Neuronal stem cell (in vitro differentiated cells): ENCODE data around the gene BTBD6.
"Not testable (repeated sequence)": the region's sequence is repeated elsewhere in the genome, so short reads cannot be mapped to it uniquely, and the experiment has no call there.

Experiments
- DNase-seq: peaks from one replicate; pipeline ENCODE4 v3.0.0-alpha.2; 2013; ENCODE audit warnings: low spot score
- H2AFZ ChIP-seq: one replicate; pipeline ENCODE4 v1.6.1; 2013; ENCODE audit warnings: mild to moderate bottlenecking, low read length, inconsistent platforms
- H2AK5ac ChIP-seq: 2 replicates; pipeline ENCODE4 v1.6.1; 2013; ENCODE audit warnings: low read depth, mild to moderate bottlenecking, inconsistent platforms, low read length, moderate library complexity, mixed read lengths
- H2BK120ac ChIP-seq: 2 replicates; pipeline ENCODE4 v1.6.1; 2013; ENCODE audit warnings: low read depth, mild to moderate bottlenecking, inconsistent platforms, low read length, moderate library complexity, mixed read lengths
- H2BK12ac ChIP-seq: one replicate; pipeline ENCODE4 v1.6.1; 2013; ENCODE audit warnings: low read length, inconsistent platforms
- H2BK15ac ChIP-seq: 2 replicates; pipeline ENCODE4 v1.6.1; 2013; ENCODE audit warnings: mild to moderate bottlenecking, low read length, inconsistent platforms, mixed read lengths
- H2BK5ac ChIP-seq: one replicate; pipeline ENCODE4 v1.6.1; 2013; ENCODE audit warnings: inconsistent platforms, mild to moderate bottlenecking, low read length, moderate library complexity
- H3K14ac ChIP-seq: one replicate; pipeline ENCODE4 v1.6.1; 2013; ENCODE audit warnings: low read length, inconsistent platforms
- H3K18ac ChIP-seq: 2 replicates; pipeline ENCODE4 v1.6.1; 2013; ENCODE audit warnings: low read length, inconsistent platforms
- H3K23ac ChIP-seq: 2 replicates; pipeline ENCODE4 v1.6.1; 2013; ENCODE audit warnings: low read depth, mild to moderate bottlenecking, mixed read lengths, low read length, inconsistent platforms; ENCODE audit not compliant: poor library complexity
- H3K27ac ChIP-seq: replicated peaks from 3 replicates; pipeline ENCODE4 v1.5.1; 2013; ENCODE audit warnings: low read length, inconsistent platforms
- H3K27me3 ChIP-seq, 3 experiments: 2 replicates each; pipeline ENCODE4 v1.6.1; 2013; ENCODE audit warnings: low read length in 3 of 3, mild to moderate bottlenecking in 2 of 3, inconsistent platforms in 1 of 3, low read depth in 1 of 3, mixed read lengths in 1 of 3, moderate library complexity in 1 of 3; ENCODE audit not compliant: control insufficient read depth in 3 of 3, insufficient read depth in 3 of 3
- H3K36me3 ChIP-seq, 2 donors: replicated peaks in 1 of 2; 2 replicates each; pipeline ENCODE4 v1.6.1; 2013; ENCODE audit warnings: low read length in 2 of 2; ENCODE audit not compliant: control insufficient read depth in 2 of 2, insufficient read depth in 2 of 2
- H3K4ac ChIP-seq: 2 replicates; pipeline ENCODE4 v1.6.1; 2013; ENCODE audit warnings: inconsistent platforms, mild to moderate bottlenecking, low read length, moderate library complexity
- H3K4me1 ChIP-seq, 2 donors: 1 replicate in 1 of 2; 2 replicates in 1 of 2; pipeline ENCODE4 v1.6.1; 2013; ENCODE audit warnings: low read length in 2 of 2, low read depth in 1 of 2; ENCODE audit not compliant: control insufficient read depth in 2 of 2, insufficient read depth in 1 of 2
- H3K4me2 ChIP-seq: one replicate; pipeline ENCODE4 v1.6.1; 2013; ENCODE audit warnings: mild to moderate bottlenecking, low read length, inconsistent platforms; ENCODE audit not compliant: insufficient read depth, poor library complexity, severe bottlenecking
- H3K4me3 ChIP-seq, 2 donors: 2 replicates each; pipeline ENCODE4 v1.5.1; 2013; ENCODE audit warnings: low read length in 2 of 2, mild to moderate bottlenecking in 2 of 2, inconsistent platforms in 1 of 2, moderate library complexity in 1 of 2
- H3K79me1 ChIP-seq: one replicate; pipeline ENCODE4 v1.6.1; 2013; ENCODE audit warnings: low read depth, mild to moderate bottlenecking, inconsistent platforms, low read length, moderate library complexity
- H3K9ac ChIP-seq: one replicate; pipeline ENCODE4 v1.6.1; 2013; ENCODE audit warnings: mild to moderate bottlenecking, low read depth, low read length, inconsistent platforms; ENCODE audit not compliant: poor library complexity
- H3K9me3 ChIP-seq, 2 donors: replicated peaks in 1 of 2; 2 replicates each; pipeline versions ENCODE3 to v1.6.1; 2013; ENCODE audit warnings: low read length in 2 of 2, mild to moderate bottlenecking in 2 of 2, inconsistent platforms in 1 of 2, low read depth in 1 of 2, mixed read lengths in 1 of 2, moderate library complexity in 1 of 2; ENCODE audit not compliant: control insufficient read depth in 2 of 2, insufficient read depth in 1 of 2
- H4K8ac ChIP-seq: one replicate; pipeline ENCODE4 v1.6.1; 2013; ENCODE audit warnings: low read depth, mild to moderate bottlenecking, inconsistent platforms, low read length, moderate library complexity
- H4K91ac ChIP-seq: one replicate; pipeline ENCODE4 v1.6.1; 2013; ENCODE audit warnings: low read length, low read depth, mild to moderate bottlenecking, inconsistent platforms; ENCODE audit not compliant: poor library complexity
- WGBS, 2 donors: extraction: QIAGEN DNeasy Blood & Tissue Kit; methylation state at CpG; one replicate each; pipeline ENCODE4 v1.1.7; 2013; ENCODE audit warnings: missing lambda C conversion rate in 2 of 2, mixed read lengths in 1 of 2; ENCODE audit not compliant: insufficient read length in 2 of 2, insufficient replicate concordance in 1 of 2; ENCODE audit errors: extremely low coverage in 2 of 2; 5-methylcytosine and 5-hydroxymethylcytosine counted together

Gene BTBD6

DNA sequence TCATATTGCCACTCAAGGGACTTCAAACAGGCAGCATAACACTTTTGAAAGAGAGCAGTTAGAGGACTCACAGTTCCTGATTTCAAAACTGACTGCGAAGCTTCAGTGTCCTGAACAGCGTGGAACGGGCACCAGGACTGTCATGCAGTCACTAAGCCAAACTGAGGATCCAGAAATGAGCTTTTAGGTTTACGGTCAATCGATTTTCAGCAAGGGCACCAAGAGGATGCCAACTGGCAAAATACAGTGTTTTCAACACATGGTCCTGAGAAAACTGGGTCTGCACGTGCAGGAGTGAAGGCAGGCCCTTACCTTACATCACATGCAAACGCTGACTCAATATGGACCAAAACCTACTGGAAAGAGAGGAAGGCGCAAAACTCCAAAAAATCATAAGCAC, 36.8 kb downstream of the BTBD6 start:
- no peak for DNase-seq
- no peak overlapping the region for H3K23ac ChIP-seq
- no peaks in the 10 kb centered on the region for H3K27me3 ChIP-seq
- H4K8ac ChIP-seq, result no peak overlapping the region
- H2BK12ac ChIP-seq, result no peak overlapping the region
- no peak overlapping the region for H3K4me2 ChIP-seq
- H3K18ac ChIP-seq, result no peak overlapping the region
- H3K79me1 ChIP-seq, result peaks cover 28% of the 10 kb centered on the region
- H3K4me3 ChIP-seq, result no peak overlapping the region
- no peak overlapping the region for H4K91ac ChIP-seq
- peaks cover 4 to 8% of the 10 kb centered on the region in 2 donors for H3K4me1 ChIP-seq
- H2AFZ ChIP-seq, result no peak overlapping the region
- H3K27ac ChIP-seq, result no peak overlapping the region
- no peak overlapping the region for H2BK5ac ChIP-seq
- no CpG with 5 or more reads among the region's 8 CpGs for WGBS, 2 donors
- H2BK120ac ChIP-seq, result no peak overlapping the region
- peaks cover 0 to 3% of the 10 kb centered on the region in 2 donors for H3K36me3 ChIP-seq
- no peak overlapping the region for H2AK5ac ChIP-seq
- no peak overlapping the region for H3K4ac ChIP-seq
- H3K14ac ChIP-seq, result no peak overlapping the region
- H3K9ac ChIP-seq, result no peak overlapping the region
- H2BK15ac ChIP-seq, result no peak overlapping the region
- H3K9me3 ChIP-seq, result no peaks in the 10 kb centered on the region

- no peak for DNase-seq
- H4K91ac ChIP-seq, result no peak overlapping the region
Observed at GRCh38 chr14:105286759-105287144, 38.4 kb downstream of the BTBD6 start.

GRCh38 chr14:105287249-105288102, 39.1 kb downstream of the BTBD6 start:
- Histone ChIP-seq H2BK120ac (no peak overlapping the region), H3K9ac (no peak overlapping the region), H3K27me3 (no peaks in the 10 kb centered on the region), H3K9me3 (no peaks in the 10 kb centered on the region), H3K4ac (peak overlapping the region; percentile 44), H2BK12ac (no peak overlapping the region), H2AFZ (no peak overlapping the region), H3K23ac (peak overlapping the region; percentile 65), H3K79me1 (peaks cover 23% of the 10 kb centered on the region), H3K18ac (peak overlapping the region; percentile 17), H3K14ac (peak overlapping the region; percentile 67), H2BK5ac (no peak overlapping the region), H3K36me3 (peaks cover 0 to 3% of the 10 kb centered on the region in 2 donors), H3K27ac (no peak overlapping the region), H3K4me1 (peaks cover 0 to 3% of the 10 kb centered on the region in 2 donors), H2BK15ac (no peak overlapping the region), H2AK5ac (no peak overlapping the region), H4K8ac (no peak overlapping the region), H4K91ac (no peak overlapping the region), H3K4me3 (no peak overlapping the region), H3K4me2 (no peak overlapping the region)
- no peak for DNase-seq
- no CpG with 5 or more reads among the region's 24 CpGs for WGBS, 2 donors

More at GRCh38 chr14:105286759-105287144, 38.4 kb downstream of the BTBD6 start:
- Histone ChIP-seq H4K8ac (no peak overlapping the region), H3K36me3 (peaks cover 0 to 3% of the 10 kb centered on the region in 2 donors), H3K27ac (no peak overlapping the region), H3K79me1 (peaks cover 23% of the 10 kb centered on the region), H3K4me2 (no peak overlapping the region), H2AFZ (no peak overlapping the region), H3K4ac (peak overlapping the region; percentile 44), H3K14ac (no peak overlapping the region), H2BK12ac (no peak overlapping the region), H2BK5ac (no peak overlapping the region), H3K4me1 (peaks cover 3 to 4% of the 10 kb centered on the region in 2 donors), H2BK120ac (no peak overlapping the region), H3K9ac (peak overlapping the region; percentile 63), H3K18ac (peak overlapping the region; percentile 78), H3K4me3 (peak overlapping the region in 1 of 2 donors; percentile 64), H3K27me3 (no peaks in the 10 kb centered on the region), H3K23ac (peak overlapping the region; percentile 37), H3K9me3 (no peaks in the 10 kb centered on the region), H2AK5ac (no peak overlapping the region), H2BK15ac (no peak overlapping the region)
- WGBS, 2 donors, result no CpG with 5 or more reads among the region's 9 CpGs

- not testable (repeated sequence) for H3K4ac ChIP-seq, H3K27me3 ChIP-seq, H4K8ac ChIP-seq, H3K9ac ChIP-seq, H4K91ac ChIP-seq, H3K4me3 ChIP-seq, H3K4me1 ChIP-seq, H3K14ac ChIP-seq, H3K18ac ChIP-seq, H2BK120ac ChIP-seq, H3K27ac ChIP-seq, H2BK12ac ChIP-seq, H3K23ac ChIP-seq, H2BK5ac ChIP-seq, H2BK15ac ChIP-seq, H3K4me2 ChIP-seq, DNase-seq, H3K36me3 ChIP-seq, H2AFZ ChIP-seq, H2AK5ac ChIP-seq, H3K9me3 ChIP-seq
- H3K79me1 ChIP-seq, result peaks cover 21% of the 10 kb centered on the region
- no CpG with 5 or more reads among the region's 6 CpGs for WGBS, 2 donors
Observed at GRCh38 chr14:105288936-105289335, 40.6 kb downstream of the BTBD6 start.
